Measurements from ENCODE around the gene OSBP2.

GRCh38 chr22:30841273-30841672 lies 146.6 kb downstream of the OSBP2 start:
- TF ChIP-seq BACH2 (CRISPR knock-in tag; IDR thresholded peaks at IDR 0.05; ENCODE audit: borderline replicate concordance) (no peak), ZNF70 (CRISPR knock-in tag; IDR thresholded peaks at IDR 0.05) (no peak), PPARA (CRISPR knock-in tag; IDR thresholded peaks at IDR 0.05; ENCODE audit: borderline replicate concordance) (no peak), TOX (CRISPR knock-in tag; IDR thresholded peaks at IDR 0.05; ENCODE audit: borderline replicate concordance) (no peak), SNAI2 (CRISPR knock-in tag; IDR thresholded peaks at IDR 0.05) (no peak)
- TF ChIP-seq, protein P1, sequence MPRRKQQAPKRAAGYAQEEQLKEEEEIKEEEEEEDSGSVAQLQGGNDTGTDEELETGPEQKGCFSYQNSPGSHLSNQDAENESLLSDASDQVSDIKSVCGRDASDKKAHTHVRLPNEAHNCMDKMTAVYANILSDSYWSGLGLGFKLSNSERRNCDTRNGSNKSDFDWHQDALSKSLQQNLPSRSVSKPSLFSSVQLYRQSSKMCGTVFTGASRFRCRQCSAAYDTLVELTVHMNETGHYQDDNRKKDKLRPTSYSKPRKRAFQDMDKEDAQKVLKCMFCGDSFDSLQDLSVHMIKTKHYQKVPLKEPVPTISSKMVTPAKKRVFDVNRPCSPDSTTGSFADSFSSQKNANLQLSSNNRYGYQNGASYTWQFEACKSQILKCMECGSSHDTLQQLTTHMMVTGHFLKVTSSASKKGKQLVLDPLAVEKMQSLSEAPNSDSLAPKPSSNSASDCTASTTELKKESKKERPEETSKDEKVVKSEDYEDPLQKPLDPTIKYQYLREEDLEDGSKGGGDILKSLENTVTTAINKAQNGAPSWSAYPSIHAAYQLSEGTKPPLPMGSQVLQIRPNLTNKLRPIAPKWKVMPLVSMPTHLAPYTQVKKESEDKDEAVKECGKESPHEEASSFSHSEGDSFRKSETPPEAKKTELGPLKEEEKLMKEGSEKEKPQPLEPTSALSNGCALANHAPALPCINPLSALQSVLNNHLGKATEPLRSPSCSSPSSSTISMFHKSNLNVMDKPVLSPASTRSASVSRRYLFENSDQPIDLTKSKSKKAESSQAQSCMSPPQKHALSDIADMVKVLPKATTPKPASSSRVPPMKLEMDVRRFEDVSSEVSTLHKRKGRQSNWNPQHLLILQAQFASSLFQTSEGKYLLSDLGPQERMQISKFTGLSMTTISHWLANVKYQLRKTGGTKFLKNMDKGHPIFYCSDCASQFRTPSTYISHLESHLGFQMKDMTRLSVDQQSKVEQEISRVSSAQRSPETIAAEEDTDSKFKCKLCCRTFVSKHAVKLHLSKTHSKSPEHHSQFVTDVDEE (CRISPR knock-in tag; IDR thresholded peaks at IDR 0.05): no peak
- TF ChIP-seq, protein P2, sequence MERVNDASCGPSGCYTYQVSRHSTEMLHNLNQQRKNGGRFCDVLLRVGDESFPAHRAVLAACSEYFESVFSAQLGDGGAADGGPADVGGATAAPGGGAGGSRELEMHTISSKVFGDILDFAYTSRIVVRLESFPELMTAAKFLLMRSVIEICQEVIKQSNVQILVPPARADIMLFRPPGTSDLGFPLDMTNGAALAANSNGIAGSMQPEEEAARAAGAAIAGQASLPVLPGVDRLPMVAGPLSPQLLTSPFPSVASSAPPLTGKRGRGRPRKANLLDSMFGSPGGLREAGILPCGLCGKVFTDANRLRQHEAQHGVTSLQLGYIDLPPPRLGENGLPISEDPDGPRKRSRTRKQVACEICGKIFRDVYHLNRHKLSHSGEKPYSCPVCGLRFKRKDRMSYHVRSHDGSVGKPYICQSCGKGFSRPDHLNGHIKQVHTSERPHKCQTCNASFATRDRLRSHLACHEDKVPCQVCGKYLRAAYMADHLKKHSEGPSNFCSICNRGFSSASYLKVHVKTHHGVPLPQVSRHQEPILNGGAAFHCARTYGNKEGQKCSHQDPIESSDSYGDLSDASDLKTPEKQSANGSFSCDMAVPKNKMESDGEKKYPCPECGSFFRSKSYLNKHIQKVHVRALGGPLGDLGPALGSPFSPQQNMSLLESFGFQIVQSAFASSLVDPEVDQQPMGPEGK (CRISPR knock-in tag; IDR thresholded peaks at IDR 0.05; ENCODE audit: borderline replicate concordance): no peak
- TF ChIP-seq, protein P3, sequence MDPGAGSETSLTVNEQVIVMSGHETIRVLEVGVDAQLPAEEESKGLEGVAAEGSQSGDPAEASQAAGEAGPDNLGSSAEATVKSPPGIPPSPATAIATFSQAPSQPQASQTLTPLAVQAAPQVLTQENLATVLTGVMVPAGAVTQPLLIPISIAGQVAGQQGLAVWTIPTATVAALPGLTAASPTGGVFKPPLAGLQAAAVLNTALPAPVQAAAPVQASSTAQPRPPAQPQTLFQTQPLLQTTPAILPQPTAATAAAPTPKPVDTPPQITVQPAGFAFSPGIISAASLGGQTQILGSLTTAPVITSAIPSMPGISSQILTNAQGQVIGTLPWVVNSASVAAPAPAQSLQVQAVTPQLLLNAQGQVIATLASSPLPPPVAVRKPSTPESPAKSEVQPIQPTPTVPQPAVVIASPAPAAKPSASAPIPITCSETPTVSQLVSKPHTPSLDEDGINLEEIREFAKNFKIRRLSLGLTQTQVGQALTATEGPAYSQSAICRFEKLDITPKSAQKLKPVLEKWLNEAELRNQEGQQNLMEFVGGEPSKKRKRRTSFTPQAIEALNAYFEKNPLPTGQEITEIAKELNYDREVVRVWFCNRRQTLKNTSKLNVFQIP (CRISPR knock-in tag; IDR thresholded peaks at IDR 0.05; ENCODE audit: borderline replicate concordance, low read depth): no peak

Data from SK-N-SH treated with all-trans-retinoic acid at 6 μM for 48 hours (cell line).